MCF 10A (cell line): Measurements from ENCODE around the gene TTC33. TPM values are rescaled to one million over a fixed set of nuclear protein-coding genes. Genes with fewer than 3 reads are reported as not detected.

ENCODE experiments used
- BruUV-seq: library from RNA; stranded (reverse); fragments of 400-500 nt; replicated peaks from 2 replicates; lab custom pipeline; 2021; lab: Mats Ljungman, UMichigan
- CTCF ChIA-PET: fragments of 300-600 bp; sonication (Branson Sonifier 250); formaldehyde crosslinking; extraction: SDS; loops from one replicate; lab custom pipeline; 2021; ENCODE audit warnings: antibody characterized with exemption, inconsistent platforms; lab: Yijun Ruan, JAX
- POLR2A ChIA-PET: fragments of 300-600, 350-650 bp; sonication (Branson Sonifier 250); formaldehyde crosslinking; extraction: SDS; loops from one replicate; lab custom pipeline; 2020; ENCODE audit warnings: antibody characterized with exemption, inconsistent platforms; lab: Yijun Ruan, JAX
- DNase-seq: peaks from one replicate; pipeline ENCODE4 v3.0.0-alpha.2; 2018; ENCODE audit not compliant: unreplicated experiment
- H3K27ac Mint-ChIP-seq: one replicate; pipeline ENCODE4 v1.8.0; 2022; ENCODE audit warnings: mild to moderate bottlenecking, low read depth, mixed read lengths; ENCODE audit not compliant: unreplicated experiment
- H3K27me3 Mint-ChIP-seq: one replicate; pipeline ENCODE4 v1.8.0; 2022; ENCODE audit warnings: mixed read lengths; ENCODE audit not compliant: insufficient read depth, unreplicated experiment
- H3K36me3 Mint-ChIP-seq: one replicate; pipeline ENCODE4 v1.8.0; 2022; ENCODE audit warnings: mild to moderate bottlenecking, moderate library complexity, mixed read lengths; ENCODE audit not compliant: insufficient read depth, unreplicated experiment
- H3K4me1 Mint-ChIP-seq: one replicate; pipeline ENCODE4 v1.8.0; 2022; ENCODE audit warnings: mixed read lengths; ENCODE audit not compliant: insufficient read depth, unreplicated experiment
- H3K4me3 Mint-ChIP-seq: one replicate; pipeline ENCODE4 v1.8.0; 2022; ENCODE audit warnings: mild to moderate bottlenecking, moderate library complexity, mixed read lengths; ENCODE audit not compliant: unreplicated experiment
- H3K9me3 Mint-ChIP-seq: one replicate; pipeline ENCODE4 v1.8.0; 2022; ENCODE audit warnings: mixed read lengths; ENCODE audit not compliant: unreplicated experiment
- intact Hi-C: fragments of 100-400 bp; cut with micrococcal nuclease; formaldehyde crosslinking; loops from 2 replicates; pipeline ENCODE4 v1.14.1; 2022
- total RNA-seq: library from RNA; stranded (reverse); gene quantifications from 2 replicates; pipeline ENCODE4 v1.2.3, GENCODE V29; 2022
- TF ChIP-seq, protein P1 (sequence below): fragments of 200-600 bp; IDR thresholded peaks from one replicate; pipeline ENCODE4 v1.8.0; 2022; ENCODE audit warnings: antibody characterized with exemption, mild to moderate bottlenecking; ENCODE audit not compliant: unreplicated experiment

The TTC33 gene
- total RNA-seq, 1 experiment from 2014 or later = 13.3 TPM

DNA sequence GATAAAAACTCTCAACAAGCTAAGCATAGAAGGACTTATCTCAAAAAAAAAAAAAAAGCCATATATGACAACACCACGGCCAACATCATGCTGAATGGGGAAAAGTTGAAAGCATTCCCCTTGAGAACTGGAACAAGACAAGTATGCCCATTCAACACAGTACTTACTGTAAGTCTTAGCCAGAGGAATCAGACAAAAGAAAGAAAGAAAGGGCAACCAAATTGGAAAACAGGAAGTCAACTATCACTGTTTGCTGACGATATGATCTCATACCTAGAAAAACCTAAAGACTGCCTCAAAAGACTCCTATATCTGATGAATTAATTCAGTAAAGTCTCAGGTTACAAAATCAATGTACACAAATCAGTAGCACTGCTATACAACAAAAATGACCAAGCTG lies 100.6 kb downstream of the TTC33 start:
- Mint-ChIP-seq H3K27ac (no peak overlapping the region), H3K36me3 (no peaks in the 10 kb centered on the region), H3K4me1 (peaks cover 8% of the 10 kb centered on the region), H3K4me3 (no peak overlapping the region), H3K9me3 (no peaks in the 10 kb centered on the region), H3K27me3 (no peaks in the 10 kb centered on the region)
- ChIA-PET POLR2A (no interaction called here), CTCF (interaction anchor here (0.6 to 0.8 kb wide), 2 partner anchors 86 to 87 kb away, joined by 3 to 5 read pairs; no protein-coding TSS in a partner anchor)
- intact Hi-C loops = no loop called here
- BruUV-seq = no TSS peak
- TF ChIP-seq, protein P1, sequence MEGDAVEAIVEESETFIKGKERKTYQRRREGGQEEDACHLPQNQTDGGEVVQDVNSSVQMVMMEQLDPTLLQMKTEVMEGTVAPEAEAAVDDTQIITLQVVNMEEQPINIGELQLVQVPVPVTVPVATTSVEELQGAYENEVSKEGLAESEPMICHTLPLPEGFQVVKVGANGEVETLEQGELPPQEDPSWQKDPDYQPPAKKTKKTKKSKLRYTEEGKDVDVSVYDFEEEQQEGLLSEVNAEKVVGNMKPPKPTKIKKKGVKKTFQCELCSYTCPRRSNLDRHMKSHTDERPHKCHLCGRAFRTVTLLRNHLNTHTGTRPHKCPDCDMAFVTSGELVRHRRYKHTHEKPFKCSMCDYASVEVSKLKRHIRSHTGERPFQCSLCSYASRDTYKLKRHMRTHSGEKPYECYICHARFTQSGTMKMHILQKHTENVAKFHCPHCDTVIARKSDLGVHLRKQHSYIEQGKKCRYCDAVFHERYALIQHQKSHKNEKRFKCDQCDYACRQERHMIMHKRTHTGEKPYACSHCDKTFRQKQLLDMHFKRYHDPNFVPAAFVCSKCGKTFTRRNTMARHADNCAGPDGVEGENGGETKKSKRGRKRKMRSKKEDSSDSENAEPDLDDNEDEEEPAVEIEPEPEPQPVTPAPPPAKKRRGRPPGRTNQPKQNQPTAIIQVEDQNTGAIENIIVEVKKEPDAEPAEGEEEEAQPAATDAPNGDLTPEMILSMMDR = no peak
- DNase-seq = no peak

DNA sequence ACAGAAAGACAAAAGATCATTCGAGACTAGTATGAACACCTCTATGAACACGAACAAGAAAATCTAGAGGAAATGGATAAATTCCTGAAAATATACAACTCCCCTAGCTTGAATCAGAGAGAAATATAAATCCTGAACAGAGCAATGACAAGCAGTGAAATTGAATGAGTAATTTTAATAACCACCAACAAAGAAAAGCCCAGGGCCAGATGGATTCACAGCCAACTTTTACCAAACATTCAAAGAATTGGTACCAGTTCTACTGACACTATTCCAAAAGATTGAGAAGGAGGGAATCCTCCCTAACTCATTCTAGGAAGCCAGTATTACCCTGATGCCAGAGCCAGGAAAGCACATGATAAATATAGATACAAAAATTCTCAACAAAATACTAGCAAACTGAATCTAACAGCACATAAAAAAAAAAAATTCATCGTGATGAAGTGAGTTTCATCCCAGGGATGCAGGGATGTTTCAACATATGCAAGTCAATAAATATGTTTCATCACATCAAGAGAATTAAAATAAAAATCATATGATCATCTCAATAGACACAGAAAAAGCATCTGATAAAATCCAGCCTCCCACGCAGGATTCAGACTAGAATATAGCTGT lies 101.3 kb downstream of the TTC33 start:
- Mint-ChIP-seq H3K4me3 (no peak overlapping the region), H3K27ac (peak overlapping the region; percentile 29), H3K9me3 (no peaks in the 10 kb centered on the region), H3K36me3 (no peaks in the 10 kb centered on the region), H3K4me1 (peaks cover 8% of the 10 kb centered on the region), H3K27me3 (no peaks in the 10 kb centered on the region)
- no peak for DNase-seq
- ChIA-PET CTCF (interaction anchor here (0.6 to 1.2 kb wide), 3 partner anchors 86 to 156 kb away, joined by 3 to 5 read pairs (median 4); no protein-coding TSS in a partner anchor), POLR2A (no interaction called here)
- no TSS peak for BruUV-seq
- intact Hi-C loops = no loop called here
- TF ChIP-seq, protein P1 = no peak

DNA sequence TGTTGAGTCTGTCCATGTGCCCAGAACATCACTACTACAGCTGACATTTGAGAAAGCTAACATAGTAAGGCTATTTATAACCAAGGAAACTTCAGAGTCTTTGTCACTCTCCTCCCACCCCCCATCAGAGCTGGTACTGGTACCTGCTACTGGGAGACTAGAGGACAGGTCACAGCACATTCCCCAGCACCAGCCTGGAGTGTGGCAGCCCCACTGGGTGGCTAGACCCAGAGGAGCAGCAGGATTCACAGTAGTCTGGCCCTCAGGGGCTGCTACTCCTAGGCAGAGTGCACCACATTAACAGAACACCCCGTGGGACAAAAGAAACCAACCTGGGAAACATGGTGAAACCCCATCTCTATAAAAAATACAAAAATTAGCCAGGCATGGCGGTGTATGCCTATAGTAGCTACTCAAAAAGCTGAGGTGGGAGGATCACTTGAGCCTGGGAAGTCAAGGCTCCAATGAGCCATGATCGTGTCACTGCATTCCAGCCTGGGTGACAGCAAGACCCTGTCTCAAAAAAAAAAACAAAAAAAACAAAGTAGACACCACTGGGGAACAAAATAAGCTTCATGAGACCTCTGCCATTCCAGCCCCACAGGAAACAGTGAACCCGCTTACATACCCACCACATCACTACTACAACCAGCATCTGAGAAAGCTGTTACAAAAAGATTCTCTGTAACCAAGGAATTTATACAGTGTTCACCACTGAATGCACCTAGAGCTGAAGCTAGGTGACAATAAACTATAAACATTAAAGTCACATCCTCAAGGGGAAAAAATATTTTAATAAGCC lies 102.3 kb downstream of the TTC33 start:
- H3K27me3 Mint-ChIP-seq = no peaks in the 10 kb centered on the region
- ChIA-PET CTCF (interaction anchor here (0.6 to 1.2 kb wide), 4 partner anchors 16 to 248 kb away, joined by 3 to 5 read pairs (median 4); no protein-coding TSS in a partner anchor), POLR2A (interaction anchor here (1.0 kb wide), 1 partner anchor 142 kb away, joined by 4 read pairs; no protein-coding TSS in a partner anchor)
- no peak overlapping the region for H3K4me3 Mint-ChIP-seq
- peak overlapping the region; percentile 29 for H3K27ac Mint-ChIP-seq
- BruUV-seq = no TSS peak
- DNase-seq = no peak
- H3K9me3 Mint-ChIP-seq = no peaks in the 10 kb centered on the region
- no peaks in the 10 kb centered on the region for H3K36me3 Mint-ChIP-seq
- TF ChIP-seq, protein P1 = no peak
- H3K4me1 Mint-ChIP-seq = peaks cover 8% of the 10 kb centered on the region
- intact Hi-C loops = no loop called here
